GM19239 (cell line): Measurements from ENCODE around the gene FSD1.

Source experiments
- DNase-seq: peaks from one replicate; pipeline ENCODE4 v3.0.0; 2011; ENCODE audit warnings: low spot score; ENCODE audit not compliant: insufficient read length
- FAIRE-seq: peaks from 2 replicates; lab custom pipeline; 2011; peaks lifted over from hg19 to GRCh38; lab: Jason Lieb, UNC

The FSD1 gene

GRCh38 chr19:4372165-4373012 lies 68.0 kb downstream of the FSD1 start:
- no peak for DNase-seq
- no peak for FAIRE-seq

GRCh38 chr19:4373013-4373367 lies 68.6 kb downstream of the FSD1 start:
- DNase-seq (no peak), FAIRE-seq (no peak)
